ENCODE data around the gene MGLL. TPM values are rescaled to one million over a fixed set of nuclear protein-coding genes. Genes with fewer than 3 reads are reported as not detected.
A peak's percentile ranks its signal among the peaks of the same experiment; 100 is the strongest.

The MGLL gene
- polyA plus RNA-seq, 5 donors, result 6.8 to 20.8 (median 14.7) TPM

DNA sequence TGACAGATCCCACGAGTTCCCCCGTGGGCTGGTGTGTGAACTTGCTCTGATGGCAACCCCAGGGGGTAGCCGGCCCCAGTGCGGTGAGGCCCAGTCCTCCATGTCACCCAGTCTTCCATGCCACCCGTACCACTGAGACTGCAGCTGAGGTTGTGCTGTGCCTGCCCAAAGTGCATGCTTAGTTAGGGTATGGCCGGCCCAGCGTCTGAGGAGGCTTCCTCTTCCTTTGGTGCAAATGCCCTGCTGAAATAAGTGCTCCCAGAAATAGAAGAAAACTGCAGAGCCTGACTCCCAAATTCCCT lies 31.5 kb downstream of the MGLL start:
- DNase-seq, result no peak

DNA sequence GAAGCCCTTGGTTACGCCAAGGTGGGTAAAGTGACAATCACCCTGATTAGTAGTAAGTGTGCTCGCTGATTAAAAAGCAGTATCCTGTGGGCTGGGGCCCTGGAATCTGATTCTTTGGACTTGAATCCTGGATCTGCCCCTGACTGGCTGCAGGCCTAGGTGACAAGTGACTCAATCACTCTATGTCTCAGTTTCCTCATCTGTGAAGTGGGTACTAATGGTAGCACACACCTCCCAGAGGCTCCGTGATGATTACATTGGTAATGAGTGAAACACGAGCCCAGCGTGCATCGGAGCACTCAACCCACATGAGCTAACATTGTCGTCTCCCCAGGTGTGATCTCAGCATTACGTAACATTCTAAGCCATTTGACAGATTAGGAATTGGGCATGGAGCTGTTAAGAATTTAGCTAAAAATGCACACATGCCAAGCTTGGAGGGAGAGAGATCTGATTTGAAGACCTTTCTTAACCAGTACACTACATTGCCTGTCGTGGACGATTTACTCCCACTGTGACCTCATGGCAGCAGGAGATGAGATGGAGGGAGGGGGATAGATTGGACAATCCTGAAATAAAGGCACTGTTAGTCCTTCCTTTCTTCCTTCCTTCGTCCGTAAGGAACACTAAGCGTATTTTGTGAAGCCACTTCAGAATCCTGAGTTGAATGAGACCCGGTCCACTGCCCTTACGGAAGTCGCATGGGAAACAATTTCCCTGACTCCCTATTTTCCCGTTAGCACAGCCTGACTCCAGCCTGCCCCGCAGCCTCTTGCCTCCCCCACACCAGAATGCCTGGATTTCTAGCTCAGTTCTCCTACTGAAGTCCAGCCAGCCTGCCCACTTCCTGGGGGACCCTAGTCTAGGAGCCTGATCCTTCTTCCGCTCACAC lies 32.1 kb downstream of the MGLL start:
- no peak for DNase-seq

DNA sequence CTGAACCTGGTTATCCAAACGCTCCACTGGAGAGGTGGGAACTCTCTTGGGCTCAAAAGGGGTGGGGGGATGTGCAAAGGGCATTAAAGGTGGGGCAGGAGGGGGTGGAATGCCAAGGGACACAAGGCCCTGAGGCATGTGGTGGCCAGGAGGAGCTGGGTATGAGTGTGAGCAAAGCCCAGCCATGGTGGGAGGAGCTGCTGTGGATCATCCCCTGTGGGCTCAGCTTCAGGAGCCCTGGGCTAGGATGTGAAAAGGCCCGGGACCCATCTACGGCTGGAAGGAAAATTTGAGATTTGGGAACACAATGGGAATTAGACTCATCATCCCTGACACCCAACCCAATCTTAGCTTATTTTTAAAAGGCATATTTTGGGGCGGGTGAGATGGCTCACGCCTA lies 33.3 kb downstream of the MGLL start:
- DNase-seq, result no peak

DNA sequence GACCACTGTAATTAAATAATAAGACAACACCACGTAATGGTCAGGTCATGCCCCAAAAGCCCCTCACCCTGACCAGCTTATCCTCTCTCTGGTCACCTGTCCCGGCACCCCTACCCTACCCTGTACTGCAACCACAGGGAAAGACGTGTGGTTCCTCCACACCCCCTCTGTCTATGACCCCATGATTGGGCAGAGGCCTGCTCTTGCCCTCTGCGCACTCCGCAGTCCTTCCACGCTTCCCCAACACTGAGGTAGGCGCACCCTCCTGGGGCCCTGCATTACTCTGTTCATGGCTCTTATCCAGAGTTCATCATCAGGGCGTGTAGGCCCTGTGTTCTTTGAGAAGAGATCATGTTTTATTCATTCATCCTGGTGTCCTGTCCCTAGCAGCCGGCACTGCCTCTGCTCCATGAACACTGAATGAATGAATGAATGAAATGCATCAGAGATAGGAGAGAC lies 33.8 kb downstream of the MGLL start:
- no peak for DNase-seq

DNA sequence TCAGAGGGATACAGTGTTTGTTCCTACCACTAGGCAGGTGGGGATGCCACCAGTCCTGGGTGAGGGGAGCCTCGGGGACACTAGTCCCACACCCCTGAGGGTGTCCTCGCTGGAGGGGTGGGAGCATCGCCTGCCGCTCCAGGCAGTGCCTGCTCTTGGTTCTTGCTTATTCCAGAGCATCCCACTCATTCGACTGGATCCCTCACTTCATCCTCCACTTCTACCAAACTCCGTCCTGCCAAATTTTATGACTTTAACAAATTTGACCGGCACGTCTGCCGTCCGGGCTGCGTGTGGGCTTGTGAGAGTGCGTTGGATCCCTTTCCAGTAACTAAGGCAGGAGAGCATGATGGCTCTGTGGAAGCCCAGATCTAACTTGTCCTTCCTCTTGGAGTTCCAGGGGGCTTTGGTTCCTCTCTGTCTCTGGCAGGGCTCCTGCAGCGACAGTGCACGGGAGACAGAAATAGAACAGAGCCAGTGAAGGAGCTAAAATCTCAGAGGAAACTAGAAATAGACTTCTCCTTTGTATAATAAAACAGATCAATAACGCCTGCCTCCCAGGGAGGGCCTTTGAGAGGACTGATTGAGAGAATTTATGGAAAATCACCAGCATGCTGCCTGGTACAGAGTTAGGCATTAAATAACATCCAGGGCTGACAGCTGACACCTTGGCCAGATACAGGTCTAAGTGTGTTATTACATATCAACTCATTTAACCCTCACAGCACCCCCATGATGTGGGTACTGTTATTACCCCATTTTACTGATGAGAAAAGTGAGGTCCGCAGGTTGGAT lies 34.5 kb downstream of the MGLL start:
- DNase-seq, result no peak

DNA sequence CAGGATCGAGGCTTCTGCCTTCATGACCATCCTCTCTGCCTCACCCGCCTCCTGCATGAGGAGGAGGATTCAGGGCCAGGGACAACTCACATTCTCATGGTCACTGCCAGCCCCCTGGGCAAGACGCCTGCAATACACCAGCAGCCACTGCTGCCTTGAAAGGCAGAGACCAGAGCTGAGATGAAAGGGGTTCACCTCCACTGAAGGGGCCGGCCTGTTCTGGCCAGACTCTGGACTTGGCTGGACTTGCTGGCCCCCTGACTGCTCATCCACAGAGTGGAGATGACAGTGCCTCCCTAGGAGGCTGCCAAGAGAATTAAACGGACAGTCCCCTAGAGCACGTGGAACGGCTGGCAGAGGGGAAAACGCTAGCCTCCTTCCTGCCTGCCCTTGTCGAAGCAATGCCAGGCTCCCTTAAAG lies 35.2 kb downstream of the MGLL start:
- DNase-seq, result no peak

DNA sequence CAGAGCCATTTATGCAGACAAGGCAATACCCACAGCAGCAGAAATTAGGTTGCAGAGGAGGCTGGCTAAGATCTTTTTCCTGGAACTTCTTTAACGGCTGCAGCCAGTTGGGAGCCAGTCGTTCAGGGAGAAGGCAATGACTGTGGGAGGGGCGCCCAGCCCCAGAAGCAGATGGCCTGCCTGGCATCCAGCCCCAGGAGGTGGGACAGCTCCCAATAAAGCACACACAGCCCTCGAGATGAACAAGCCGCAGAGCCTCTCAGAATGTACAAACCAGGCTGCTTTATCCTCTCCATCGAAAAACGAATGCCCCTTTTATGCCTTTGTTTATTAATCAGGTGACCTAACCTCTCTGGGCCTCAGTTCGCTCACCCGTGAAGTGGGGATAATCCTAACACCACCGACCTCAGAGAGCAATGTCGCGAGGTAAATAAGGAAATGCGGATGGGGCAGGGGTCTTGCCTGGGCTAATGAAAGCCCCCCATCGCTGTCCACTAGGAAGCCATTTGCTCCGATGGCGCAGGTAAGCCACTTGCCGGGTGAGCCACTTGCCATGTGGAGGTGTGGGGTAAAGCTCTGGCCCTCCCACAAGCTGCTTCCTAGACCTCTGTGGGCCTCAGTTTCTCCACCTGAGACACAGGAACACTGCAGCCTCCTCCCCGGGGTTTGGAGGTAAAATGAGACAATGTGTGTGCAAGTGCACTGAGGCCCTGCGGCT lies 35.8 kb downstream of the MGLL start:
- DNase-seq, result peak; percentile 83 to 86

DNA sequence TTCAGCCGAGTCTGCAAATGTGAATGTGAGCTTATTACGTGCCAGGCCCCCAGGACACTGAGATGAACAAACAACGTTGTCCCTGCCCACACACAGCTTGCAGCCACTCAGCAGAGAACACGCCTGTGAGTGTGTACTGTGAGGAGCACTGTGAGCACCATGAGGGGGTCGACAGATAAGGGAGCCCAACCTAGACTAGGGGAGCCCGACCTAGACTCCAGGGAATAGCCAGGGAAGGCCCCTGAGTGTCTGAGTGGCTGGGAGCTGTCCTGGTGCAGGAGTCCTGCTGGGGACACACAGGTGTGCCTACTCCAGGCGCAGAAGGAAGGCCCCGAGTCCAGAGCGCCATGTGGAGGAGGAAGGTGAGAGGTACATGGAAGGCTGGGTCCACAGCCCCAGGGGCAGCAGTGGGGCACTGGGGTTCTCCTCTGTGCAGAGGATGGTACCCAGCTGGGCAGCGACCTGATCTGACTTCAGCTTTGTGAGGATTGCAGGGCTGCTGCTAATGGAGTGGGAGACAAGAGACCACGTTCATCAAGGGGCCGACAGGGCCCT lies 36.5 kb downstream of the MGLL start:
- no peak for DNase-seq

DNA sequence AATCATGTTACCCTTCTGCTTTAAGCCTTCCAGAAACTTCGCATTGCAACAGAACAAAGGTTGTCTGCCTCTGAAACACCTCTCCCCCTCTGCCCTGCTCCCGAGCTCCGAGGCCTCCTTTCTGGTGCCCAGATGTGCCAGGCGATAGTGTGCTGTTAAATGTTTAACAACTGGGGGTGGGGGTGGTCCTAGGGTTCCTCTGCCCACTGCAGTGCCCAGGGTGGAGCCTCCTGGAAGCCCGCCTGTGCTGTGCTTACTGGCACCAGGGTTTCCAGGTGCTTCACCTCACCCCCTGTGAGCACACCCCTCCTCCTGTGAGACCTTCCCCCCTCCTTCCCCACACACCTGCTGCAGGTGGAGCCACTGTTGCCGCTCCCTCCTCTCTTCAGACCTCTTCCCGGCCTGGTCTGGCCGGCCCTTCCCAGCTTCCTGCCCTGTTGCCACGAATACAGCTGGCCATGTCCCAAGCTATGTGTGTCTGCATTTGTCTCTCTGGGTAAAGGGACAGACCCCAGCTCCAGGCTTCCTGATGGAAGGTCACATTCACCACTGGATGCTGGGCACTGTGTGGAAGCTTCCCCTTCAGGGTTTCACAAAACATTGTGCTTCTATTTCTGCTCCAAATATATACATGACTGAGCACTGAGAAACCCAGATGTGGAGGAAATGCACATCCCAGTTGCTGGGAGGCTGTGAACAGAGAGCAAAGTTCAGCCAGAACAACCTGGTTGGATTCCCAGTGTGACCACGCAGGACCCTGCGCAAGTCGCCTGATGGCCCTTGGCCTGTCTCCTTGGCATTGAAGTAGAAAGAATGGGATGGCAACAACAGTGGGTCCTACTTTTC lies 37.2 kb downstream of the MGLL start:
- DNase-seq, result no peak

DNA sequence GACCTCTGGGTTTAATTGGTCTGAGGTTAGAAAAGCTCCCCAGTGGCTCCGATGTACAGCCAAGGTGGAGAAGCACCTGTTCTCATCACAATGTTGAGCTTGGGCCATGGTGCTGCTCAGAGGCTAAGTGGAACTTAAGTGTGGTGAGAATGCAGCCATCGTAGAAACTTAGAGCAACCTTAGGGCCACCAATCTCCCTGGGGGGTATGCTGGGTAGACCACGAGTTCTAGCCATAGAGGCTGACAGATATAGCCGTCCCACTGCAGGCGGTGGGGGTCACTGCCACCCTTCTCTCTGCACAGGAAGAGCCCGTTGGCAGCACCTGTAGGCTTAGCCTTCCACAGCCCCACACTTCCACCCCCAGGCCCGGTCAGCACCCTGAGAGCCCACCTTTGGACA lies 38.0 kb downstream of the MGLL start:
- no peak for DNase-seq

DNA sequence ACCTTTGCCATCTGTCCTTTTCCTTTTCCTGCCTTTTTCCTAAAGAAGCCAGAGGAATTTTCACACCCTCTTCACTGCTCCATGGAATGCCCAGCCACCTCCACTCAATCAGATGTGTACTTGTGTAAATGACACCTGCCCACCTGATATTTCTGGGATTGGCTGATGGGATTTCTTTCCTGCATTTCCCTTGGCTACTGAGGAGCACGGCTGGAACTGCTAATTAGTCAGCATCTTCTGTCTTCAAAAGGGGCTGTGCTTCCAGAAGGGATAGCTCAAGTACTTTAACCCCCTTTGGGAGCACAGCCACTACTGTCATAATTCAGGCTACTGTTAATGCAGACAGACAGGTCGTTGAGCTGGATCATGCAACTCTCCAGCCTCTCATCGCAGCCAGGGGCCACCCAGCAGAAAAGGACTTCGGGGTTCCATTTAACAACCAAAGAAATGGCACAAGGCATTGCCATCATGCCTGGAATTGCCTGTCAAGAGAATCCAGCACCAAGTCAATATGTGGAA lies 38.6 kb downstream of the MGLL start:
- DNase-seq, result no peak

DNA sequence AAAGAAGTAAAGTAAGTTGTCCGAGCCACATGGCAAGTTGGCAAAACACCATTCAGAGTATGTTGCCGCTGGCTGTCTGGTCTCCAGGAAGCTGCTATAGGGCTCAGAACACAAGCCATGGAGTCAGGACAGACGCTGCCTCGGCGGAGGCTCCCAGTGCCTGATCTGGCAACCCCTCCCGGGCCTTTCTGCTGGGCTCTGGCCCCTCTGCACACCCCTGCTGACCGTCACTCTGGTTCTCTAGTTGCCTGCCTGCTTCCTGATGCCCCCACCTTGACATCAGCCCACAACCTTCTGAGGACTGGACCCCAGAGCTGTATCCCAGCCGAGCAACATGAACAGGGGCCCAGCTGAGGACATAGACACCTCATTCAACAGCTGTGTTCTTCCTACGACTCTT lies 39.1 kb downstream of the MGLL start:
- no peak for DNase-seq

DNA sequence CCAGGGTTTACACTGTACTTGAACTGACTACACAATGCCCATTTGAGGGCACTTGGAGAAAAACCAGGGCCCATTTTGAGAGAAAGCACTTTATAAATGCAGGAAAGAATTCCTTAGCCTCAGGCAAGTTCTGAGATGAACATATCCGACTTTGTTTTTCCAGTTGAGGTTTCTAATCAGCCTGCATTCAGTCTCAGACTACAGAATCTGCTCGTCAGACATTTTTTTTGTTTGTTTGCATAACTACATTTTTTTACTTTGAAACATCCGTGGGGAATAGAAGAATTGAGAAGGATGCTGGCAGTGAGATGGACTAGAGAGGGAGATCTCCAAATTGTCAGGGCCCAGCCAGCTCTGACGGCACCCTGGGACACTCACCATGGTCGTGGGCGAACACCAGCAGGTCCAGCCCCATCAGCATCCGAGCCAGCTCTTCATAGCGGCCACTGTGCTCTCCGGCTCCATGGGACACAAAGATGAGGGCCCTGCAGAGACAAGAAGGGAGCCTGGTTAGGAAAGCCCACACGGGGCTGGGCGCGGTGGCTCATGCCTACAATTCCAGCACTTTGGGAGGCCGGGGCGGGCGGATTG lies 40.8 kb downstream of the MGLL start:
- DNase-seq, result no peak

DNA sequence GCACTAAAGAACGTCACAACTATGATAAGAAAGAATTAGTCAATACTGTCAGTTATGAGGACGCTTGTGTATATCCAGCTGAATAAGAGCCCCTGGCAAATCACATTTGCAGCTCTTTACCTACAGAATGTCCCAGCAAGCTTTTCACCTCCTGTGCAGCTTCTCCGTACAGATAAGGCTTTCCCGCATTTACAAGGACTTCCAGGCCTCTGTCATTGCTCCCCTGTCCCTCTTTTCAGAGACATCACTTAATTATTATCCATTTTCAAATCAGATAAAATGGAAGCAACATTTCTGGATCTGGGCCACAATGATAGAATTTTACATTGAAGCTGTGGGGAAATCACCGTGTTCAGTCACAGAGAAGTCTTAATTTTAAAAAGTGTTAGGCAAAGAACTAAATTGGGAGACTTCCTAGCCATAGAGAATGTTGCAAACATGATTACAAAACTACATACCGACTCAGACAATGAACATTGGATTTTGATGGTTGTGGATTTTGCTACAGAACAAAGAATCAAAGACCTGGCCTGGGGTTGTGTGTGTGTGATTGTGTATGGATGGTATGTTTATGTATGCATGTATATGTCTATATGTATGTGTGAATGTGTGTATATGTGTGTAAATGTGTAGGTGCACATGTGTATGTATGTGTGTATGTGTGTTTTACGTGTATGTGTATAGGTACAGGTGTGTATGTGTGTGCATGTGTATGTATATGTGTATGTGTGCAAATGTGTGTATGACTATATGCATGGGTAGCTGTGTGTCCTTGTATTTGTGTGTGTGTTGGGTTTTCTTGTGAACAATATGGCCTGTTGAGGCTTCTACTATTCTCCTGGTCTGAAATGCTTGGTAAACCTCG lies 41.5 kb downstream of the MGLL start:
- no peak for DNase-seq

DNA sequence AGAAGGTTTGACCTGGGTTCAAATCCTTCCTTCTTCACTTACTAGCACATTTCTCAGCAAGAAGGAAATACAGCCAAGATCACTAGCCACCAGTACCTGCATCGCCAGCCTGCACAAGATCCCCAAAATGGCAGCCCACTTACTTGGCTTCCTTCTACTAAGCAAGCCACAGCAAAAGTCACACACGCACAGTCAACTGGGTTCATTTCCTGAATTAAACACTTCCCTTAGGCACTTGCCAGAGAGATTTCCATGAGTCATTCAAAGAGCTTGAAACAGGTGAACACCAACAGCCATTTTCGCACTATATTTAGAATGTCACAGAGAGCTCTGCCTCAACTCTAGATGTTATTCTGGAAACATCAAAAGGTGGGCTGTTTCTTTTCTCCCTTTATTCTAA lies 42.6 kb downstream of the MGLL start:
- DNase-seq, result no peak

DNA sequence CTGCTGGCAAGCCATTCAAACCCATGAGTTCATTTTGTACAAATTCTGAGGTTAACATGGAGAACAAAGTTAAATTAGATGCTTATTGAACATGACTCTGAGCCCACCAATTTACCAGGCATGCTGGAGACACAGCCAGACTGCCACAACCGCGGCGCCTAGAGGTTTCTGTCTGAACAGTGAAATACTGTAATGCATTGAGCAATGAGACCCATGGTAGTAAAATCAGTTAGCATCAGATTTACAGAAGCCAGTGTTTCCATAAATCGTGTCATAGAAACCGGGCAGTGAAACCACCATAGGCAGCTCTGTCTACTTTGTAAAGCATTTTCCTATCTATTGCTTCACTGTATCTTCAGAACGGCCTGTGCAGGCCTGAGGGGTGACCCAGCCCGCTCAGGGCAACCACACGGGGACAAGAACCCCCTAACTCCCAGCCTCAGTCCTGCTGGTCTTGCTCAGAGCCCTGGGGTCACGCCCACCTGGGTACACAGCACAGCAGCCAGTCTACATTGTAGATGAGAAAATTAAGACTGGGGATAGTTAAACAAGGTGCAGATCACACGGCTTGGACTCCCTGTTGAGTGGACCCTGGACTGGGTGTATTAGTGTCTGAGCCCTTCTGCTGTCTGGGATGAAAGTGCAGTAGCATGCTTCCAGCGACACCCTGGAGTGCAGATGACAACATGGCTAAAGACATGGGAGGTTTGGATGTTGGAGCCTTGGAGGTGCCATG lies 44.2 kb downstream of the MGLL start:
- DNase-seq, result no peak

DNA sequence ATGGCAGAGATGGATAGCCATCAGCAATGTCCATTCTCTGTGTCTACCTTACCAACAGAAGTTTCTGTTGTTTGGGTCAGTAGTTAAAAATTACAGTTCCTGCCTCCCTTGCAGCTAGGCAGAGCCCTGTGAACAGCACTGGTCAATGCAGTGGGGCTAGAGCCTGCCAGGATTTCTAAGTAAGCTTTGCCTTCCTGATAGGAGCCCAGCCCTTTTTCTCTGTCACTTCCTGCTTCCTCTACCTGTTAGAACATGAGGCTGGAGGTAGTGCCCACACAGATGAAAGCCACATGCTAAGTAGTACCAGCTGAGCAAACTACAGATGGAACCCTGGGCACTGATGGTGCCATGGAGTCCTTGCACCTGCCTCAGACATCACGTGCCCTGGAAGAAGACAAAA lies 45.0 kb downstream of the MGLL start:
- DNase-seq, result no peak

DNA sequence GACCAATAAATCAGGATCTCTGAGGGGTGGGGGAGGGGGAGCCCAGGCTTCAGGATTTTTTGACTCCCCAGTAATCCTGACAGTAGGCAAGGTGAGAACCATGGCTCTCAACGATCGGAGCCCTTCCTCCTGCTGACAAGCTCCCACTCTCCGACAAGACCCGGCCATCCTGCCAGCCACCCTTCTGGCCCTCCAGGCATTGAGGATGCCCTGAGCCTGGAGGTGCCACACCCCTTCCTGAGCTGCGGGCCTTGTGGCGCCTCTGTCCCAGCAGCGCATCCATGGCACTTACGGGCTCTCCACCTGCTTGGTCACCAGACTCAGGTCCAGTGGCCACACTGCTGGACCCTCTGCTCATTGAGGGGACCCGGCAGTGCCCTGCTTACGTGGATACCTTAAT lies 46.0 kb downstream of the MGLL start:
- DNase-seq, result no peak
